Measurements from ENCODE around the gene KNOP1.

DNA sequence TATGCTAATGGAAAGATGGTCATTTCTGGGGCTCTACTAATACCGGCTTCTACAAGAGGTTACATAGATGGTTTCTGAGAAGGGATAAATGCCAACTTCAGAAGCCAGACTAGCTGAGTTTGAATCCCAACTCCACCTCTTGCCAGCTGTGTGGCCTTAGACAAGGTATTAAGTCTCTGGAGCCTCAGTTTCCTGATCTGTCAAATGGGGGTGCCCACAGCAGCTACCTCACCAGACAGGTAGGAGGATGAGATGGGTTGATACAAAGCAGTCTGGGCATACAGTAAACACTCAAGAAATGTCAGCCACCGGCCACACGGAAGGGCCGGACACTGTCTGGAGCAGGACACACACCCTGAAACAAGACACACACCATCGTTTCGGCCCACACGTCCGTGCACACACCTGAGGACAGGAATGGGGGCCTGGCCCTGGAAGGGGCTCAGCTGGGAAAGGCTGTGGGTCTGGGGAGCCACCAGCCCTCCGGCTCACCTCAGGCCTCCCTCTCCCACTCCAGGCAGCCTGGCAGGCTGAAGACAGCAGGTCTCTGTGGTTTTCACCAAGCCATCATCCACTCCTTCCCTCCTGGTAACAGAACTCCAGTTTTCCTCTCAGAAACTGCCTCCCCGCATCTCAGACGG, 5.5 kb downstream of the KNOP1 start:
- TF ChIP-seq RBFOX2 (IDR thresholded peaks at IDR 0.05; ENCODE audit: low read depth, low read length) (peak; percentile 64), DMAP1 (CRISPR knock-in tag; IDR thresholded peaks at IDR 0.05) (no peak), GLI4 (CRISPR knock-in tag; IDR thresholded peaks at IDR 0.05; ENCODE audit: borderline replicate concordance) (no peak), POLR2AphosphoS5 (IDR thresholded peaks at IDR 0.05; ENCODE audit: low read depth, low read length) (no peak)
- TF ChIP-seq, protein P1, sequence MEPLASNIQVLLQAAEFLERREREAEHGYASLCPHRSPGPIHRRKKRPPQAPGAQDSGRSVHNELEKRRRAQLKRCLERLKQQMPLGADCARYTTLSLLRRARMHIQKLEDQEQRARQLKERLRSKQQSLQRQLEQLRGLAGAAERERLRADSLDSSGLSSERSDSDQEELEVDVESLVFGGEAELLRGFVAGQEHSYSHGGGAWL (CRISPR knock-in tag; IDR thresholded peaks at IDR 0.05), result no peak

All from HepG2 (cell line).